HEK293 (cell line): ENCODE measurements around the gene NOP10.

Source experiments
- BCL11A ChIP-seq: fragments of 450-650 bp; formaldehyde crosslinking; IDR thresholded peaks from 2 replicates; pipeline ENCODE4 v1.5.1; 2016; ENCODE audit warnings: low read depth, missing biosample characterization, missing genetic modification characterization
- ELK4 ChIP-seq: IDR thresholded peaks from 2 replicates; pipeline ENCODE4 v1.6.1; 2011; ENCODE audit warnings: mild to moderate bottlenecking, low read depth, low read length, borderline replicate concordance
- GFI1B ChIP-seq: fragments of 450-650 bp; formaldehyde crosslinking; IDR thresholded peaks from 2 replicates; pipeline ENCODE4 v1.5.1; 2016; ENCODE audit warnings: missing biosample characterization, missing genetic modification characterization
- KLF9 ChIP-seq: fragments of 450-650 bp; formaldehyde crosslinking; IDR thresholded peaks from 2 replicates; pipeline ENCODE4 v1.5.1; 2016; ENCODE audit warnings: missing biosample characterization, missing genetic modification characterization, low read depth
- PATZ1 ChIP-seq: fragments of 450-650 bp; formaldehyde crosslinking; IDR thresholded peaks from 2 replicates; pipeline ENCODE4 v1.5.1; 2016; ENCODE audit warnings: missing biosample characterization, missing genetic modification characterization
- REST ChIP-seq: fragments of 450-650 bp; formaldehyde crosslinking; IDR thresholded peaks from 2 replicates; pipeline ENCODE4 v1.5.1; 2016; ENCODE audit warnings: missing biosample characterization, missing genetic modification characterization
- ZFP41 ChIP-seq: fragments of 450-650 bp; formaldehyde crosslinking; IDR thresholded peaks from 2 replicates; pipeline ENCODE4 v1.5.1; 2016; ENCODE audit warnings: missing biosample characterization, missing genetic modification characterization, borderline replicate concordance
- ZNF112 ChIP-seq: fragments of 450-650 bp; formaldehyde crosslinking; IDR thresholded peaks from 2 replicates; pipeline ENCODE4 v1.5.0; 2017; ENCODE audit warnings: missing biosample characterization, missing genetic modification characterization
- ZNF132 ChIP-seq: fragments of 450-650 bp; formaldehyde crosslinking; IDR thresholded peaks from 2 replicates; pipeline ENCODE4 v1.5.1; 2017; ENCODE audit warnings: missing biosample characterization, missing genetic modification characterization, borderline replicate concordance
- ZNF140 ChIP-seq: fragments of 450-650 bp; formaldehyde crosslinking; IDR thresholded peaks from 2 replicates; pipeline ENCODE4 v1.5.1; 2016; ENCODE audit warnings: missing biosample characterization, missing genetic modification characterization
- ZNF16 ChIP-seq: fragments of 450-650 bp; formaldehyde crosslinking; IDR thresholded peaks from 2 replicates; pipeline ENCODE4 v1.5.1; 2016; ENCODE audit warnings: low read depth, missing biosample characterization, missing genetic modification characterization
- ZNF169 ChIP-seq: fragments of 450-650 bp; formaldehyde crosslinking; IDR thresholded peaks from 2 replicates; pipeline ENCODE4 v1.5.1; 2016; ENCODE audit warnings: missing biosample characterization, missing genetic modification characterization
- ZNF248 ChIP-seq: fragments of 450-650 bp; formaldehyde crosslinking; IDR thresholded peaks from 2 replicates; pipeline ENCODE4 v1.5.1; 2017; ENCODE audit warnings: missing biosample characterization, missing genetic modification characterization
- ZNF26 ChIP-seq: fragments of 450-650 bp; formaldehyde crosslinking; IDR thresholded peaks from 2 replicates; pipeline ENCODE4 v1.5.1; 2016; ENCODE audit warnings: missing biosample characterization, missing genetic modification characterization
- ZNF280D ChIP-seq: fragments of 450-650 bp; formaldehyde crosslinking; IDR thresholded peaks from 2 replicates; pipeline ENCODE4 v1.5.1; 2016; ENCODE audit warnings: missing biosample characterization, missing genetic modification characterization
- ZNF302 ChIP-seq: fragments of 450-650 bp; formaldehyde crosslinking; IDR thresholded peaks from 2 replicates; pipeline ENCODE4 v1.5.1; 2016; ENCODE audit warnings: missing biosample characterization, missing genetic modification characterization, low read depth
- ZNF473 ChIP-seq: fragments of 450-650 bp; formaldehyde crosslinking; IDR thresholded peaks from 2 replicates; pipeline ENCODE4 v1.5.1; 2017; ENCODE audit warnings: missing biosample characterization, missing genetic modification characterization
- ZNF521 ChIP-seq: fragments of 450-650 bp; formaldehyde crosslinking; IDR thresholded peaks from 2 replicates; pipeline ENCODE4 v1.5.1; 2017; ENCODE audit warnings: missing biosample characterization, mild to moderate bottlenecking, missing genetic modification characterization
- ZNF549 ChIP-seq: fragments of 450-650 bp; IDR thresholded peaks from 2 replicates; pipeline ENCODE4 v1.5.1; 2018; ENCODE audit warnings: missing biosample characterization, missing genetic modification characterization, mild to moderate bottlenecking, inconsistent platforms, moderate library complexity
- ZNF558 ChIP-seq: fragments of 450-650 bp; formaldehyde crosslinking; IDR thresholded peaks from 2 replicates; pipeline ENCODE4 v1.5.1; 2016; ENCODE audit warnings: missing biosample characterization, missing genetic modification characterization
- ZNF580 ChIP-seq: fragments of 450-650 bp; formaldehyde crosslinking; IDR thresholded peaks from 2 replicates; pipeline ENCODE4 v1.5.1; 2016; ENCODE audit warnings: missing biosample characterization, missing genetic modification characterization
- ZNF747 ChIP-seq: fragments of 450-650 bp; formaldehyde crosslinking; IDR thresholded peaks from 2 replicates; pipeline ENCODE4 v1.5.1; 2016; ENCODE audit warnings: missing biosample characterization, missing genetic modification characterization
- ZSCAN30 ChIP-seq: fragments of 450-650 bp; IDR thresholded peaks from 2 replicates; pipeline ENCODE4 v1.5.1; 2018; ENCODE audit warnings: missing biosample characterization, mild to moderate bottlenecking, missing genetic modification characterization, moderate library complexity
- ZSCAN5A ChIP-seq: fragments of 450-650 bp; formaldehyde crosslinking; IDR thresholded peaks from 2 replicates; pipeline ENCODE4 v1.5.1; 2016; ENCODE audit warnings: missing biosample characterization, missing genetic modification characterization
- ZXDB ChIP-seq: fragments of 450-650 bp; formaldehyde crosslinking; IDR thresholded peaks from 2 replicates; pipeline ENCODE4 v1.5.1; 2016; ENCODE audit warnings: missing biosample characterization, missing genetic modification characterization

NOP10 gene

GRCh38 chr15:34337557-34338306 is 5.2 kb downstream of the NOP10 start, which contains the start of gene SLC12A6 (continued):
- no peak for TF ChIP-seq ZNF521 (tag by site-specific recombination)
- no peak for TF ChIP-seq ZNF558 (tag by site-specific recombination)
- TF ChIP-seq ELK4: no peak
- TF ChIP-seq ZNF473 (tag by site-specific recombination): no peak
- no peak for TF ChIP-seq ZNF26 (tag by site-specific recombination)
- 0 out of 2 replicates have a peak, but pooled peaks have one; percentile 30 for TF ChIP-seq ZSCAN30 (tag by site-specific recombination)
- TF ChIP-seq ZNF747: no peak
- TF ChIP-seq ZNF112 (tag by site-specific recombination): no peak
- no peak for TF ChIP-seq BCL11A (tag by site-specific recombination)
- TF ChIP-seq ZFP41: no peak
- TF ChIP-seq ZNF169 (tag by site-specific recombination): no peak
- TF ChIP-seq ZNF16: no peak
- TF ChIP-seq ZNF302 (tag by site-specific recombination): no peak
- TF ChIP-seq ZSCAN5A (tag by site-specific recombination): no peak
- peak; percentile 54; the same call in 1 of the 2 replicates for TF ChIP-seq PATZ1
- TF ChIP-seq ZNF248 (tag by site-specific recombination): no peak
- TF ChIP-seq REST (tag by site-specific recombination): no peak
- no peak; the same call in 1 of the 2 replicates for TF ChIP-seq KLF9
- TF ChIP-seq ZXDB: no peak
- TF ChIP-seq ZNF280D: no peak
- TF ChIP-seq ZNF140 (tag by site-specific recombination): no peak
- TF ChIP-seq ZNF132 (tag by site-specific recombination): no peak
- TF ChIP-seq ZNF549 (tag by site-specific recombination): no peak
- TF ChIP-seq ZNF580: no peak
- TF ChIP-seq GFI1B: no peak
